B cell (primary cell): ENCODE results near the gene PELI2. TPM values are rescaled to one million over a fixed set of nuclear protein-coding genes. Genes with fewer than 3 reads are reported as not detected.

Source experiments
- ATAC-seq: fragments of 200-7000 bp; cut with Tn5 transposase; one replicate; pipeline ENCODE4 v1.10.0; 2021; ENCODE audit warnings: low read depth, mild to moderate bottlenecking, moderate number of reproducible peaks, moderate library complexity
- CTCF ChIA-PET: fragments of 350-600 bp; sonication (Branson Sonifier 250); formaldehyde crosslinking; loops from one replicate; lab custom pipeline; 2021; ENCODE audit warnings: antibody characterized with exemption, inconsistent platforms; lab: Charles Lee
- POLR2A ChIA-PET: fragments of 350-600 bp; sonication (Branson Sonifier 250); formaldehyde crosslinking; loops from one replicate; lab custom pipeline; 2021; ENCODE audit warnings: antibody characterized with exemption; lab: Charles Lee
- DNase-seq: peaks from one replicate; pipeline ENCODE4 v3.0.0; 2013
- H2AFZ ChIP-seq: 2 replicates; pipeline ENCODE4 v1.6.1; 2012; ENCODE audit warnings: mild to moderate bottlenecking, low read depth, low read length; ENCODE audit not compliant: insufficient read depth, poor library complexity, severe bottlenecking
- H3K27ac ChIP-seq, 2 donors: 1 replicate in 1 of 2; 2 replicates in 1 of 2; pipeline ENCODE4 v1.5.1; 2012 to 2013; ENCODE audit warnings: low read length in 2 of 2, mild to moderate bottlenecking in 2 of 2, moderate library complexity in 1 of 2
- H3K27me3 ChIP-seq, 4 experiments: fragments of 200-600 bp in 1 of 4; sonication (generic) in 1 of 4; replicated peaks in 1 of 4; 1 replicate in 2 of 4; 2 replicates in 2 of 4; pipeline versions ENCODE4 v1.6.1 to v1.7.0; 2013 to 2016; ENCODE audit warnings: low read length in 3 of 4, mild to moderate bottlenecking in 2 of 4, mixed read lengths in 1 of 4, moderate library complexity in 1 of 4; ENCODE audit not compliant: insufficient read depth in 4 of 4, control insufficient read depth in 3 of 4; ENCODE audit errors: control extremely low read depth in 1 of 4
- H3K36me3 ChIP-seq, 2 experiments: replicated peaks in 1 of 2; 1 replicate in 1 of 2; 2 replicates in 1 of 2; pipeline versions ENCODE4 v1.6.1 to v1.7.1; 2013; ENCODE audit warnings: low read length in 1 of 2; ENCODE audit not compliant: insufficient read depth in 2 of 2, control insufficient read depth in 1 of 2; ENCODE audit errors: control extremely low read depth in 1 of 2, extremely low read depth in 1 of 2
- H3K4me1 ChIP-seq, 2 donors: fragments of 200-600 bp in 1 of 2; sonication (generic) in 1 of 2; 1 replicate in 1 of 2; 2 replicates in 1 of 2; pipeline versions ENCODE4 v1.5.1 to v1.6.1; 2013 to 2017; ENCODE audit warnings: low read length in 2 of 2; ENCODE audit not compliant: control insufficient read depth in 2 of 2, insufficient read depth in 2 of 2
- H3K4me2 ChIP-seq: replicated peaks from 2 replicates; pipeline ENCODE3; 2012; ENCODE audit warnings: mild to moderate bottlenecking, low read depth, low read length; ENCODE audit not compliant: poor library complexity, severe bottlenecking
- H3K4me3 ChIP-seq, 5 experiments: fragments of 200-600 bp in 1 of 5; sonication (generic) in 1 of 5; 1 replicate in 3 of 5; 2 replicates in 2 of 5; pipeline versions ENCODE4 v1.5.1 to v1.7.0; 2011 to 2016; ENCODE audit warnings: low read length in 4 of 5, mild to moderate bottlenecking in 4 of 5, low read depth in 2 of 5, control low read depth in 1 of 5, moderate library complexity in 1 of 5; ENCODE audit not compliant: insufficient read depth in 1 of 5; ENCODE audit errors: control extremely low read depth in 1 of 5, extremely low read depth in 1 of 5
- H3K79me2 ChIP-seq: fragments of 200-600 bp; sonication (generic); one replicate; pipeline ENCODE4 v1.6.0; 2016; ENCODE audit warnings: low read length; ENCODE audit not compliant: control insufficient read depth, insufficient read depth
- H3K9ac ChIP-seq: fragments of 200-600 bp; sonication (generic); 2 replicates; pipeline ENCODE4 v1.6.1; 2017; ENCODE audit warnings: mild to moderate bottlenecking, low read length, moderate library complexity
- H3K9me3 ChIP-seq, 3 donors: one replicate each; pipeline versions ENCODE4 v1.6.1 to v1.7.1; 2013; ENCODE audit warnings: low read length in 2 of 3; ENCODE audit not compliant: control insufficient read depth in 2 of 3, insufficient read depth in 1 of 3; ENCODE audit errors: control extremely low read depth in 1 of 3
- H4K20me1 ChIP-seq: 2 replicates; pipeline ENCODE4 v1.6.0; 2012; ENCODE audit warnings: mild to moderate bottlenecking, low read length; ENCODE audit not compliant: insufficient read depth, control insufficient read depth, poor library complexity, severe bottlenecking
- H3K27ac Mint-ChIP-seq: one replicate; pipeline ENCODE4 v1.8.0; 2021; ENCODE audit warnings: mixed read lengths
- H3K27me3 Mint-ChIP-seq: one replicate; pipeline ENCODE4 v1.8.0; 2021; ENCODE audit warnings: mixed read lengths
- H3K4me1 Mint-ChIP-seq: one replicate; pipeline ENCODE4 v1.8.0; 2021; ENCODE audit warnings: mixed read lengths
- H3K4me3 Mint-ChIP-seq: one replicate; pipeline ENCODE4 v1.8.0; 2021; ENCODE audit warnings: mixed read lengths
- H3K9me3 Mint-ChIP-seq: one replicate; pipeline ENCODE4 v1.8.0; 2022; ENCODE audit warnings: mixed read lengths; ENCODE audit not compliant: insufficient read depth
- EZH2 ChIP-seq: IDR thresholded peaks from 2 replicates; pipeline ENCODE4 v1.6.1; 2012; ENCODE audit warnings: borderline replicate concordance, low read depth, mild to moderate bottlenecking, moderate library complexity, low read length; ENCODE audit not compliant: insufficient read depth, poor library complexity, severe bottlenecking
- WGBS: methylation state at CpG from one replicate; pipeline ENCODE4 v1.1.5; 2013; ENCODE audit warnings: missing lambda C conversion rate; ENCODE audit not compliant: insufficient coverage; 5-methylcytosine and 5-hydroxymethylcytosine counted together
- intact Hi-C: fragments of 100-400 bp; cut with micrococcal nuclease; formaldehyde crosslinking; loops from one replicate; pipeline ENCODE4 v1.10.0; 2022
- polyA plus RNA-seq: library from polyadenylated mRNA; depleted of rRNA; stranded (reverse); fragments of >200 nt; gene quantifications from 2 replicates; pipeline ENCODE4 v1.2.3, GENCODE V29; 2012
- total RNA-seq, 2 donors: library from RNA; stranded (reverse); fragments of 120-200 nt in 1 of 2; gene quantifications; 1 replicate in 1 of 2; 2 replicates in 1 of 2; pipeline versions ENCODE4 v1.2.3 to v1.2.4, GENCODE V29; 2013 to 2022
- TF ChIP-seq, protein P1 (sequence below): fragments of 200-600 bp; IDR thresholded peaks from one replicate; pipeline ENCODE4 v1.8.0; 2022; ENCODE audit warnings: antibody characterized with exemption, mild to moderate bottlenecking

The PELI2 gene
- total and polyA plus RNA-seq, 2 donors (not counting 1 experiment from before 2014, with no cell fraction given): 5.7 to 13.4 TPM

DNA sequence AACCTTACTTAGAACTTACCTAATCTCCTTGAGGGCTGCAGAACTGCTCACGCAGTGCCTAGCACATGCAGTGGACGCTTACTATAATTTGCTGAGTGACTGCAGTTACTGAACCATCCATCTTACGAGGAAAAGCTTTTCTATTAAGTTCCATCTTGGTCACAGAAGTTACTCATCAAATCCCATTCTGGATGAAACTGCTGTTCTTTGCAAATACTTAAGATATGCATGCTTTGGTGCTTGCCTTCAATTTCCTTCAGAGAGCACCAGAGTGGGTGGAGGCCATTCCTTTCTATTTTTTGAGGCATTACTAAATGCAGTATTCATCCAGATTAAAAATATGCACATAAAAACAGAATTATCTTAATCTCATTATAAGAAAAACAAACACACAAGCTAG lies 17.7 kb upstream of the PELI2 start:
- WGBS: 73% methylated on average over 3 of the region's 3 CpGs
- DNase-seq: no peak
- Histone ChIP-seq H3K36me3 (no peaks in the 10 kb centered on the region), H4K20me1 (no peaks in the 10 kb centered on the region), H3K4me1 (no peaks in the 10 kb centered on the region), H3K27me3 (peaks cover 0 to 4% (median 0%) of the 10 kb centered on the region in 4 experiments), H3K27ac (no peak overlapping the region), H3K79me2 (no peaks in the 10 kb centered on the region), H3K4me3 (no peak overlapping the region), H3K9ac (no peak overlapping the region), H3K4me2 (no peak overlapping the region), H3K9me3 (peaks cover 0 to 3% (median 0%) of the 10 kb centered on the region in 3 donors), H2AFZ (no peak overlapping the region)
- Mint-ChIP-seq H3K27ac (no peak overlapping the region), H3K9me3 (no peaks in the 10 kb centered on the region), H3K4me3 (no peak overlapping the region), H3K27me3 (peaks cover 34% of the 10 kb centered on the region), H3K4me1 (no peaks in the 10 kb centered on the region)
- TF ChIP-seq, protein P1, sequence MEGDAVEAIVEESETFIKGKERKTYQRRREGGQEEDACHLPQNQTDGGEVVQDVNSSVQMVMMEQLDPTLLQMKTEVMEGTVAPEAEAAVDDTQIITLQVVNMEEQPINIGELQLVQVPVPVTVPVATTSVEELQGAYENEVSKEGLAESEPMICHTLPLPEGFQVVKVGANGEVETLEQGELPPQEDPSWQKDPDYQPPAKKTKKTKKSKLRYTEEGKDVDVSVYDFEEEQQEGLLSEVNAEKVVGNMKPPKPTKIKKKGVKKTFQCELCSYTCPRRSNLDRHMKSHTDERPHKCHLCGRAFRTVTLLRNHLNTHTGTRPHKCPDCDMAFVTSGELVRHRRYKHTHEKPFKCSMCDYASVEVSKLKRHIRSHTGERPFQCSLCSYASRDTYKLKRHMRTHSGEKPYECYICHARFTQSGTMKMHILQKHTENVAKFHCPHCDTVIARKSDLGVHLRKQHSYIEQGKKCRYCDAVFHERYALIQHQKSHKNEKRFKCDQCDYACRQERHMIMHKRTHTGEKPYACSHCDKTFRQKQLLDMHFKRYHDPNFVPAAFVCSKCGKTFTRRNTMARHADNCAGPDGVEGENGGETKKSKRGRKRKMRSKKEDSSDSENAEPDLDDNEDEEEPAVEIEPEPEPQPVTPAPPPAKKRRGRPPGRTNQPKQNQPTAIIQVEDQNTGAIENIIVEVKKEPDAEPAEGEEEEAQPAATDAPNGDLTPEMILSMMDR: no peak
- TF ChIP-seq EZH2: no peak
- intact Hi-C loops: no loop called here
- ChIA-PET POLR2A (no interaction called here), CTCF (no interaction called here)
- no peak for ATAC-seq

DNA sequence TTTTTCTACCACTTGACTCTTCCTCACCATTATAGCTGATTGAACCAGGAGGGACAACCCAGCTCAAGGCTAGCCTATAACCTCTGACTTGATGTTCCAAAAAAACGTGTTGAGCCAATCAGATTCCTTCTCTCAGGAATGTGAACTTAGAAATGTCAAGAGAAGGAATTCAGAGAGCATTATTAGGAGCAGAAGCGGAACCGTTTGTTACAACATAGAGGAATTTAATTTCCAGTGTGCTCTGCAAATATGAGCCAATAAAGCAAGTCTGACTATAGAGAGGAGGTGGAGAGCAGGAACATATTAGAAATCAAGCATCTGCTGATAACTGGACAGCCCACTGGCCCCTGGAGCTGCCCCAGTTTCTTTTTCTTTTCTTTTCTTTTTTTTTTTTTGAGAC lies 15.3 kb upstream of the PELI2 start:
- TF ChIP-seq, protein P1: no peak
- no peak for TF ChIP-seq EZH2
- no peaks in the 10 kb centered on the region for H3K36me3 ChIP-seq
- Mint-ChIP-seq H3K27ac (no peak overlapping the region), H3K4me3 (no peak overlapping the region), H3K27me3 (peaks cover 17% of the 10 kb centered on the region), H3K9me3 (no peaks in the 10 kb centered on the region), H3K4me1 (no peaks in the 10 kb centered on the region)
- no peaks in the 10 kb centered on the region for H4K20me1 ChIP-seq
- H3K4me2 ChIP-seq: no peak overlapping the region
- no peak overlapping the region for H2AFZ ChIP-seq
- ATAC-seq (no peak), DNase-seq (no peak)
- H3K4me3 ChIP-seq: no peak overlapping the region
- intact Hi-C loops: no loop called here
- H3K27me3 ChIP-seq: no peaks in the 10 kb centered on the region
- H3K79me2 ChIP-seq: no peaks in the 10 kb centered on the region
- ChIA-PET CTCF (no interaction called here), POLR2A (interaction anchor here (0.7 kb wide), 1 partner anchor 16 kb away, joined by 4 read pairs; no protein-coding TSS in a partner anchor)
- no peaks in the 10 kb centered on the region for H3K9me3 ChIP-seq
- H3K9ac ChIP-seq: no peak overlapping the region
- no peaks in the 10 kb centered on the region for H3K4me1 ChIP-seq
- 79% methylated on average over 3 of the region's 3 CpGs for WGBS
- H3K27ac ChIP-seq: no peak overlapping the region
